Kidney glomerular epithelial cell (primary cell): Measurements from ENCODE around the gene TAF12.
A peak's percentile ranks its signal among the peaks of the same experiment; 100 is the strongest.
"Not testable (repeated sequence)": the region's sequence is repeated elsewhere in the genome, so short reads cannot be mapped to it uniquely, and the experiment has no call there.

Experiments used
- DNase-seq: peaks from one replicate; lab custom pipeline; 2025; lab: John Stamatoyannopoulos, UW

TAF12 gene, protein sequence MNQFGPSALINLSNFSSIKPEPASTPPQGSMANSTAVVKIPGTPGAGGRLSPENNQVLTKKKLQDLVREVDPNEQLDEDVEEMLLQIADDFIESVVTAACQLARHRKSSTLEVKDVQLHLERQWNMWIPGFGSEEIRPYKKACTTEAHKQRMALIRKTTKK

DNA sequence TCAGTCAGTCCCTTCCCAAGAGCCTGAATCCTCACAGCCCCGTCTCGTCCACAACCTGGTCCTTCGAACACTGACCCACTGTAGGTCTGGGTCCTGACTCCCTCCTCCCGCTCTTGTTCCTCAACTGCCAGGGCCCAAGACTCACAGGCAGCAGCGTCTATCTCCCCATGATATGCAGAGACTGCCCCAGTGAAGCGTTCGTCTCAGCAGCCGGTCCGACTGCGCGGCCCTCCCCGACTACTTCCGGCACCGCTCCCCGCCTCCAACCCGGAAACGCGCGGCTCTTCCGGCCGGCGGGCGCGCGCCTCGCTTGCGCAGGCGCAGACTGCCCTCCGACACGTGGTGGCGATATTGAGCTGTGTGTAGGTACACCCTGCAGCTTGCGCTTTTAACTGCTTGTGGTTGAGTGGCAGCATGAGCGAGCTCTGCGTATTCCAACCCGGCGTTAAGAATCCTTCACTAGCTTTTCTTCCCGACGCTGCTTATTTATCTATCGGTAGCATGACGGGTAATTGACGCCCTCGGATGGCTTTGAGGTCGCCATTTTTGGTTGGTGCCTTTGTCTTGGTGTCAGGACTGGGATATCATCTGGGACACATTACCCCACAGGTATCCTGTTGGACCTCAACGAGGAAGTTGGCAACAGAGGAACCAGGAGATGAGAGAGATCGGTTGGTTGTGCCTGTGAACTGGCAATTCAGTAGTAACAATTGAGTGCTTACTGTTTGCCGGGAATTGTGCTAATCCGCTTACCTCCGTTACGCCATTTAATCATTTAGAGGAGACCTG lies at the start of gene TAF12:
Gene TAF12, minus strand, starts transcription at position 221 of the 789 bp plus-strand sequence. CDS start 20,986 bp downstream, outside the sequence.
- peak; percentile 92 for DNase-seq

GRCh38 chr1:28691627-28692026 lies 48.8 kb upstream of the TAF12 start:
- not testable (repeated sequence) for DNase-seq

GRCh38 chr1:28684937-28685336 lies 42.1 kb upstream of the TAF12 start:
- no peak for DNase-seq

DNA sequence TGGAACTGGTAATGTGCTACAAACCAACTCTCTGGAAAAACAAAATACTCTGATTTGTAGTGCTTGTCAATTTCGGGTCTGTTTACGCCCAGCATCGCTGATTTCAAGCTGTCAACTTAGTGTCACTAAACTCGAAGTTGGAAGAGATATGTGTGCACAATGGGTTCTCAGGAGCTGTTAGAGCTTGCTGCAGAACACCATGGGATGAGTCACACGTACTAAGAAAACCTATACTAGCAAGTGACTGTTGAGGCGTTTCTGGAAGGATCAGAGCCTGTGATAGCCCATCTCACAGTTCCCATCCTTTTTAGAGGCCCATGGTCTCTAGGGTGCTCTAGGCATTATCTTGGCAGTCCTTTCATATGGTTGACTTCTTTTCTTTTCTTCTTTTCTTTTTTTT lies 40.0 kb upstream of the TAF12 start:
- no peak for DNase-seq

DNA sequence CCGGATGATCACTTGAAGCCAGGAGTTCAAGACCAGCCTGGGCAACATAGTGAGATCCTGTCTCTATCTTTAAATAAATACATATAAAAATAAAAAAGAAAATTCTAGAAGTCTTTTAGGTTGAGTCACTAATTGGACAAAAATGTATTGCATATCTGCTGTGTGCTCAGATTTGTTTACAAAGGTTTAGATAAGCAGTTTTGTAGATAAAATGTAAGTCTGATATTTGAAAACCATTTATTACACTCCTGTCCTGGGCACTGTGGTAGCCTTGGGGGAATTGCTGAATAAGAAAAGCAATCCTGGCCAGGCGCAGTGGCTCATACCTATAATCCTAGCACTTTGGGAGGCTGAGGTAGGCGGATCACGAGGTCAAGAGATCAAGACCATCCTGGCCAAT lies 37.3 kb upstream of the TAF12 start:
- DNase-seq: no peak

GRCh38 chr1:28675924-28676257 lies 33.0 kb upstream of the TAF12 start:
- no peak for DNase-seq

DNA sequence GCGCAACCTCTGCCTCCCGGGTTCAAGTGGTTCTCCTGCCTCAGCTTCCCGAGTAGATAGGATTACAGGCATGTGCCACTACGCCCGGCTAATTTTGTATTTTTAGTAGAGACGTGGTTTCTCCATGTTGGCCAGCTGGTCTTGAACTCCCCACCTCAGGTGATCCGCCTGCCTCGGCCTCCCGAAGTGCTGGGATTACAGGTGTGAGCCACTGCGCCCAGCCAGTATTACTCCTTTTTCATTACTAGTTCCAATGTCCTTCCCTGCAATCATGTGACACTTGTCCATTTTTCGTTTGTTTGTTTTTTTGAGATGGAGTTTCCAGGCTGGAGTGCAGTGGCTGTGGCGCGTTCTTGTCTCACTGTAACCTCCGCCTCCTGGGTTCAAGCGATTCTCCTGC lies 30.1 kb upstream of the TAF12 start:
- DNase-seq: not testable (repeated sequence)

GRCh38 chr1:28671254-28671780 lies 28.4 kb upstream of the TAF12 start:
- no peak for DNase-seq

DNA sequence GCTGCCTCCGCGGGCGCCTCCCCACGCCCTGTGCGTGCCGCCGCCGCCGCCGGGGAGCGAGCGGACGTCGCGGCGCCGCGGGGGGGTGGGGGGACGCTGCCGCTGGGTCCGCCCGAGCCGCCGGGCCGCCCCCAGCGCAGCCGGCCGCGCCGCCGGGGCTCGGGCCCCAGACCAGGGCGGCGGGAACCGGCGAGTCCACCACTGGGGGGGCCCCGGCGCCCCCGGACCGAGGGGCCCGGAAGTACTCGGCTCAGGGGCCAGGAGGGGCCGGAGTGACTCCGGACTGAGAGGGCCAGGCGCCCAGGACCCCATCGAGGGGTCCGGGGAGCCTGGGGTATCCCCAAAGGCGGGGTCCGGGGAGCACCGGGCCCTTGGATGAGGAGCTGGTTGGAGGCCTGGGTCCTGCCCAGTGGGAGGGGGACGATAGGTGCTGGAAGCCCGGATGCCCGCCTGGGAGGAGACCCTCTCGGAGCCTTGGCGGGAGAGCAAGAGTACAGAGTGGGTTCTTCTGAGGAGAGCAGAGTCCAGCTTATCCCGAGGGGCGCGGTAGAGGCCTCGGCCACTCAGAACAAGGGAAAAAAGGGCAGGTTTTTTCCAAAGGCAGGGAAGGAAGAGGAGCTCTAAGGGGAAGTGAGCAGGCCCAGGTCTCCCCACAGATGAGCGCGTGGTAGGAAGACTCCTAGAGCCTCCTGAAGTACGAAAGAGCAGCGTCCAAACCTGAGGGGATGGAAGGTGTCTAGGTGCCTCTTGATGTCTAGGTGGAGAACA lies 26.3 kb upstream of the TAF12 start:
- DNase-seq: peak; percentile 22

DNA sequence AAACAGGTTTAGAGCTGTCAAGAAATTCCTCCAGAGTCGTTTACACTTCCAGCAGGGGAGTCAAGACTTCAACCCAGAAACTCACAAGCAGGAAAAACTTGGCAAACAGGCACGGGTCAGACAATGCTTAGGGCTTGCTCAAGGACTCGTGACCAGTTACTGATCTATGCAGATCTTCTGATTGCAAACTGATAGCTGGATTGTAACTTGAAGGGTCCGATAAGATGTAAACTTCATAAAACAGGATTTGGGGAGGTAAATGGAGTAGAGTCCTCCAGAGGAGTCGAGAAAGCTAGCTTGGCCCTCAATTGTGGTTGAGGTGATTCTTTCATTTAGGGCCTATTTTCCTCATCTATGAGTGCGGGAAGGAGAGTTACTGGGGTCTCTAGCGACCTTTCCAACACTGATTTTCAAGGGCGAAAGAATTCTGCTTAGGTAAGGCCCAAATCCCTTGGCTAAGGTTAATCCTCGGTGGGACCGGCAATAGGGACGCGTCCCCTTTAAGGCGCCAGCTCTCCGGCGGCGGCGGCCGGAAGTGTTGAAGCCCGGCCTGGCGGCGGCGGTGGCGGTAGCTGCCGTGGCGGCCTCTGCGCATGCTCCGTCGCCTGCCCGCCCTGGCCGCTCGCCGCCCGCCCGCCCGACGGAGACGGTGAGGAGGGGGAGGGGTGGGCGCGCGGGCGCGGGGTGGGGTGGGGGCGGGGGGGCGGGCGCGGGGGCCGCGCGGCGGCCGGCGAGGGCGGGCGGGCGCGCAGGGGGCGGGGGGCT lies 25.5 kb upstream of the TAF12 start, which contains the start of gene GMEB1:
Gene GMEB1, plus strand, starts transcription at position 594 of the 765 bp plus-strand sequence. CDS start 14,829 bp downstream, outside the sequence.
- DNase-seq: peak; percentile 80

- DNase-seq: no peak
Observed at GRCh38 chr1:28666806-28667205, 23.9 kb upstream of the TAF12 start.

DNA sequence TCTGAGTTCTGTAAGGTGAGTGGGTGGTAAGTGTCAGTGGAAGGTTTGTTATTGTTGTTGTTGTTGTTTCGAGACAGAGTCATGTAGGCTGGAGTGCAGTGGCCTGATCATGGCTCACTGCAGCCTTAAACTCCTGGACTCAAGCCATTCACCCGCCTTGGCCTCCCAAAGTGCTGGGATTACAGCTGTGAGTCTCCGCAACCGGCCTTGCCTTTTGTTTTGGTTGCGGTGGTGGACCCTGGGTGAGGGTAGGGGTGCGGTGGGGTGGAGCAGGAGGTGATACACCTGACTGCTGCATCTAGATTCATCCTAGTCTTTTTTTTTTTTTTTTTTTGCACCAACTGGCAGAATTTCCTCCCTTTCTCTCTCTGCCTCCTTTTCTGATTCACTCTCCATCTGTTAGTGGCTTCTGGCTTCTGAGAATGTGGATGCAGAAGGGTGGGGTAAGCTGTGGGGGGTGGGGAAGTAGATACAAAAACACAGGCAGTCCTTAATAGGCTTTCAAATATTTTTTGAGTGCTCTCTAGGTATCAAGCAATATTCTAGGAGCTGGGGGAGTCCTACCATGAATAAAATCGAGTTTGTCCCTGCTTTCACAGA lies 21.1 kb upstream of the TAF12 start:
- DNase-seq: no peak

- DNase-seq: no peak
Observed at GRCh38 chr1:28656335-28656734, 13.5 kb upstream of the TAF12 start.

- DNase-seq: not testable (repeated sequence)
Observed at GRCh38 chr1:28655448-28656311, 12.8 kb upstream of the TAF12 start.

DNA sequence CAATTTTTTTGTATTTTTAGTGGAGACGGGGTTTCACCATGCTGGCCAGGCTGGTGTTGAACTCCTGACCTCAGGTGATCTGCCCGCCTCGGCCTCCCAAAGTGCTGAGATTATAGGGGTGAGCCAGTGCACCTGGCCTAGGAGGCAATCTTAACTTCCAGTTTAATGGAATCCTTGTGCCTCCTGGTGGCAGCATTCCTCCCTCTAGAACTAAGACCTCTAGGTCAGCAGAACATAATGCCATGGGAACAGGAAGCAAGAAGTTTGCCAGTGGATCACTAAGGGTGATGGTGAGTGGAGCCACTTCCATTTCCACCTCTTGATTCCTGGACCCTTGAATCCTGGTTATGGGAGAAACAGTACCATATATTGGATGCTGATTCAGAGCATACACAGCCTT lies 11.0 kb upstream of the TAF12 start:
- peak; percentile 2 for DNase-seq

- DNase-seq: not testable (repeated sequence)
Observed at GRCh38 chr1:28653063-28653462, 10.2 kb upstream of the TAF12 start.

- peak; percentile 99 for DNase-seq
Observed at GRCh38 chr1:28648474-28649198, 5.8 kb upstream of the TAF12 start, which contains the start of gene RNU11. TSS of gene RNU11 (plus strand) at chr1:28648600.

GRCh38 chr1:28648008-28648473 lies 5.2 kb upstream of the TAF12 start:
- peak; percentile 98 for DNase-seq

GRCh38 chr1:28646040-28646439 lies 3.2 kb upstream of the TAF12 start:
- no peak for DNase-seq
